ENCODE results near the gene TMEM165.

GRCh38 chr4:55437356-55437796, 41.6 kb downstream of the TMEM165 start:
- TF ChIP-seq CTCF (IDR thresholded peaks at IDR 0.05 in 2 of 3, conservative IDR thresholded peaks at IDR 0.05 in 1 of 3; ENCODE audit: control insufficient read depth in 2 of 3, extremely low read depth in 1 of 3, insufficient read depth in 1 of 3, low read depth in 3 of 3, low read length in 3 of 3) (no peak), YY1 (IDR thresholded peaks at IDR 0.05; ENCODE audit: low read depth, low read length) (no peak), TAF1 (IDR thresholded peaks at IDR 0.05; ENCODE audit: borderline replicate concordance, low read depth, low read length) (no peak), BCL11A (IDR thresholded peaks at IDR 0.05; ENCODE audit: low read depth, low read length) (no peak), SUZ12 (IDR thresholded peaks at IDR 0.05; ENCODE audit: unreplicated experiment) (no peak), HDAC6 (IDR thresholded peaks at IDR 0.05; ENCODE audit: unreplicated experiment) (no peak), POLR2AphosphoS5 (IDR thresholded peaks at IDR 0.05; ENCODE audit: low read length) (no peak), NRF1 (conservative IDR thresholded peaks at IDR 0.05; ENCODE audit: low read depth, low read length) (no peak), CREB1 (IDR thresholded peaks at IDR 0.05; ENCODE audit: low read depth) (no peak), EP300 (IDR thresholded peaks at IDR 0.05; ENCODE audit: borderline replicate concordance in 1 of 2, control insufficient read depth in 1 of 2, low read depth in 2 of 2, low read length in 2 of 2) (no peak), ZNF24 (IDR thresholded peaks at IDR 0.05) (no peak)
